GM12878 (cell line): ENCODE data around the gene SH3BP1. TPM values are rescaled to one million over a fixed set of nuclear protein-coding genes. Genes with fewer than 3 reads are reported as not detected.

Experiments
- ATAC-seq: fragments of 200-7000 bp; cut with Tn5 transposase; 3 replicates; pipeline ENCODE4 v1.9.1; 2020; ENCODE audit warnings: mild to moderate bottlenecking, moderate library complexity
- BruUV-seq: library from RNA; stranded (reverse); fragments of 400-500 nt; replicated peaks from 2 replicates; lab custom pipeline; 2021; lab: Mats Ljungman, UMichigan
- CTCF ChIA-PET: fragments of 300-600 bp; sonication (Branson Sonifier 250); formaldehyde crosslinking; extraction: SDS; loops from one replicate; lab custom pipeline; 2021; ENCODE audit warnings: inconsistent platforms; lab: Yijun Ruan, JAX
- POLR2A ChIA-PET: fragments of 350-600 bp; formaldehyde crosslinking; extraction: SDS; loops from one replicate; lab custom pipeline; 2021; ENCODE audit warnings: inconsistent platforms; lab: Charles Lee
- RAD21 ChIA-PET: fragments of 300-600 bp; sonication (Branson Sonifier 250); formaldehyde crosslinking; loops from one replicate; lab custom pipeline; 2023; ENCODE audit warnings: antibody characterized with exemption; ENCODE audit not compliant: unreplicated experiment; lab: Charles Lee
- SMC1A ChIA-PET: fragments of 300-600 bp; sonication (Branson Sonifier 250); formaldehyde crosslinking; loops from one replicate; lab custom pipeline; 2023; ENCODE audit not compliant: unreplicated experiment, uncharacterized antibody; lab: Charles Lee
- DNase-seq: peaks from one replicate; pipeline ENCODE4 v3.0.0-alpha.2; 2011; ENCODE audit warnings: low read depth, low spot score
- FAIRE-seq: peaks from 3 replicates; lab custom pipeline; 2011; peaks lifted over from hg19 to GRCh38; lab: Jason Lieb, UNC
- H2AFZ ChIP-seq: 2 replicates; pipeline ENCODE4 v1.6.0; 2011; ENCODE audit warnings: low read depth, low read length, control low read depth; ENCODE audit not compliant: control insufficient read depth
- H3K27ac ChIP-seq: 2 replicates; pipeline ENCODE4 v1.5.1; 2011; ENCODE audit warnings: control low read depth; ENCODE audit not compliant: control insufficient read depth, insufficient read depth
- H3K27me3 ChIP-seq, 2 experiments: replicated peaks in 1 of 2; 2 replicates each; pipeline versions ENCODE4 v1.6.0 to v1.6.1; 2011; ENCODE audit warnings: low read length in 1 of 2; ENCODE audit not compliant: control insufficient read depth in 2 of 2, insufficient read depth in 2 of 2
- H3K36me3 ChIP-seq, 2 experiments: 2 replicates each; pipeline ENCODE4 v1.5.1; 2011; ENCODE audit warnings: low read length in 1 of 2; ENCODE audit not compliant: control insufficient read depth in 2 of 2, insufficient read depth in 2 of 2
- H3K4me1 ChIP-seq: 2 replicates; pipeline ENCODE4 v1.6.1; 2011; ENCODE audit warnings: mild to moderate bottlenecking, low read length, moderate library complexity, mixed read lengths; ENCODE audit not compliant: control insufficient read depth, insufficient read depth
- H3K4me2 ChIP-seq: 2 replicates; pipeline ENCODE4 v1.6.0; 2011; ENCODE audit warnings: control low read depth; ENCODE audit not compliant: control insufficient read depth, insufficient read depth
- H3K4me3 ChIP-seq: fragments of 200-600 bp; sonication (generic); 2 replicates; pipeline ENCODE4 v1.5.1; 2016
- H3K79me2 ChIP-seq: 2 replicates; pipeline ENCODE4 v1.6.0; 2011; ENCODE audit warnings: low read length; ENCODE audit not compliant: control insufficient read depth, insufficient read depth
- H3K9ac ChIP-seq: 2 replicates; pipeline ENCODE4 v1.8.0; 2011; ENCODE audit warnings: low read length, control low read depth, mixed read lengths; ENCODE audit not compliant: control insufficient read depth, insufficient read depth
- H3K9me3 ChIP-seq: replicated peaks from 3 replicates; pipeline ENCODE4 v1.5.1; 2011; ENCODE audit warnings: mild to moderate bottlenecking, low read length; ENCODE audit not compliant: control insufficient read depth, insufficient read depth
- H4K20me1 ChIP-seq: 2 replicates; pipeline ENCODE4 v1.6.0; 2011; ENCODE audit not compliant: control insufficient read depth, insufficient read depth
- BCLAF1 ChIP-seq: fragments of 450-650 bp; IDR thresholded peaks from 2 replicates; pipeline ENCODE4 v1.6.1; 2017; ENCODE audit warnings: antibody characterized with exemption, mild to moderate bottlenecking, moderate library complexity
- BHLHE40 ChIP-seq, 2 experiments: fragments of 450-650 bp in 1 of 2; IDR thresholded peaks; 2 replicates each; pipeline ENCODE4 v1.6.1; 2011 to 2017; ENCODE audit warnings: low read depth in 2 of 2, borderline replicate concordance in 1 of 2, improper control_type of control experiment in 1 of 2, low read length in 1 of 2, mild to moderate bottlenecking in 1 of 2
- DPF2 ChIP-seq: fragments of 450-650 bp; IDR thresholded peaks from 2 replicates; pipeline ENCODE4 v1.6.1; 2017; ENCODE audit warnings: mild to moderate bottlenecking
- HDGF ChIP-seq: fragments of 450-650 bp; IDR thresholded peaks from 2 replicates; pipeline ENCODE4 v1.6.1; 2016; ENCODE audit warnings: antibody characterized with exemption
- IRF5 ChIP-seq: fragments of 450-650 bp; IDR thresholded peaks from 2 replicates; pipeline ENCODE4 v1.6.1; 2017; ENCODE audit warnings: borderline replicate concordance
- PAX8 ChIP-seq: fragments of 450-650 bp; IDR thresholded peaks from 2 replicates; pipeline ENCODE4 v1.6.1; 2017; ENCODE audit warnings: mild to moderate bottlenecking, moderate library complexity
- RB1 ChIP-seq: fragments of 450-650 bp; formaldehyde crosslinking; IDR thresholded peaks from 2 replicates; pipeline ENCODE4 v1.6.1; 2017; ENCODE audit warnings: mild to moderate bottlenecking, borderline replicate concordance
- TCF12 ChIP-seq: IDR thresholded peaks from 2 replicates; pipeline ENCODE4 v1.6.1; 2011; ENCODE audit warnings: low read depth, mild to moderate bottlenecking, low read length
- TCF3 ChIP-seq: IDR thresholded peaks from 2 replicates; pipeline ENCODE4 v1.6.1; 2012; ENCODE audit warnings: low read depth, mild to moderate bottlenecking, low read length, borderline replicate concordance; ENCODE audit not compliant: insufficient read depth
- USF1 ChIP-seq: IDR thresholded peaks from 2 replicates; pipeline ENCODE4 v1.6.1; 2011; ENCODE audit warnings: borderline replicate concordance, low read depth, mild to moderate bottlenecking, moderate library complexity, mixed read lengths, low read length; ENCODE audit not compliant: insufficient read depth; ENCODE audit errors: extremely low read length
- YY1 ChIP-seq: IDR thresholded peaks from 2 replicates; pipeline ENCODE4 v1.6.1; 2011; ENCODE audit warnings: low read depth, mild to moderate bottlenecking, low read length
- ZNF24 ChIP-seq: fragments of 450-650 bp; IDR thresholded peaks from 2 replicates; pipeline ENCODE4 v1.6.1; 2017; ENCODE audit warnings: antibody characterized with exemption, mild to moderate bottlenecking
- WGBS: methylation state at CpG from one replicate; pipeline ENCODE4 v1.1.6; 2016; ENCODE audit warnings: low lambda C conversion rate; ENCODE audit not compliant: insufficient replicate concordance, insufficient coverage; ENCODE audit errors: missing lambda C conversion rate; 5-methylcytosine and 5-hydroxymethylcytosine counted together
- in situ Hi-C: fragments of 300-500 bp; cut with MboI; formaldehyde crosslinking; loops from 9 replicates; pipeline ENCODE4 v1.14.3; 2018; ENCODE audit warnings: mixed read lengths
- intact Hi-C: fragments of 100-400 bp; cut with micrococcal nuclease; formaldehyde crosslinking; loops from one replicate; pipeline ENCODE4 v1.14.2; 2022; ENCODE audit not compliant: unreplicated experiment
- polyA plus RNA-seq, 11 experiments: library from polyadenylated mRNA; depleted of rRNA in 4 of 11; unstranded in 6 of 11; stranded (reverse) in 5 of 11; fragments of >200 nt; fragmentation: Nextera tagmentation in 4 of 11; fragmentation: Illumina TruSeq in 1 of 11; extraction: Ambion mirVana in 4 of 11; extraction: Trizol in 1 of 11; gene quantifications; 1 replicate in 1 of 11; 2 replicates in 10 of 11; pipeline versions ENCODE4 v1.2.1 to v1.2.3, GENCODE V29; 2011 to 2016; ENCODE audit warnings: inconsistent platforms in 2 of 11, missing spikeins in 2 of 11, low read depth in 1 of 11
- total RNA-seq, 4 experiments: library from RNA; depleted of rRNA in 3 of 4; stranded (reverse); fragments of >200 nt in 3 of 4; fragmentation: Illumina TruSeq in 1 of 4; extraction: Trizol in 1 of 4; gene quantifications; 2 replicates each; pipeline versions ENCODE4 v1.2.1 to v1.2.3, GENCODE V29; 2013 to 2021

The SH3BP1 gene
- total and polyA plus RNA-seq, 10 of the 15 experiments (the other 5 are each of a cell fraction or from before 2014, with no cell fraction given), result 0.29 to 70.5 (median 22.5) TPM

GRCh38 chr22:37618072-37618656, 21.3 kb upstream of the SH3BP1 start (continued):
- TF ChIP-seq BCLAF1 (no peak), TCF12 (peak; percentile 87), TCF3 (peak; percentile 78; the same call in 1 of the 2 replicates)

GRCh38 chr22:37618674-37619073, 20.8 kb upstream of the SH3BP1 start:
- Histone ChIP-seq H3K4me1 (peaks cover 6% of the 10 kb centered on the region), H3K9ac (no peak overlapping the region), H4K20me1 (no peaks in the 10 kb centered on the region), H3K27me3 (no peaks in the 10 kb centered on the region), H3K36me3 (peaks cover 13 to 26% of the 10 kb centered on the region in 2 experiments), H3K4me3 (no peak overlapping the region), H3K4me2 (no peak overlapping the region), H3K27ac (no peak overlapping the region; the same call in 1 of the 2 replicates), H3K79me2 (no peaks in the 10 kb centered on the region), H2AFZ (no peak overlapping the region), H3K9me3 (no peaks in the 10 kb centered on the region)
- intact Hi-C loops (no loop called here), in situ Hi-C loops (no loop called here)
- RAD21 ChIA-PET, result interaction anchor here (0.5 to 1.8 kb wide), 6 partner anchors 10 to 282 kb away, joined by 3 to 10 read pairs (median 4); partner anchors contain the start of gene GGA1
- POLR2A ChIA-PET, result interaction anchor here (0.9 to 1.2 kb wide), 5 partner anchors 9 to 63 kb away, joined by 3 to 12 read pairs (median 3); partner anchors contain the start of genes GGA1 and LGALS1
- DNase-seq (no peak), ATAC-seq (no peak), FAIRE-seq (no peak)
- CTCF ChIA-PET, result interaction anchor here (0.7 to 14.9 kb wide), 8 partner anchors 10 to 244 kb away, joined by 3 to 275 read pairs (median 6); partner anchors contain the start of genes GGA1, LGALS1, NOL12 and SH3BP1
- WGBS, result 90% methylated on average over 6 of the region's 6 CpGs
- SMC1A ChIA-PET, result interaction anchor here (1.1 to 2.0 kb wide), 2 partner anchors 11 to 57 kb away, joined by 6 to 11 read pairs; partner anchors contain the start of genes GGA1 and LGALS1
- no TSS peak for BruUV-seq
- TF ChIP-seq HDGF (no peak), BHLHE40 (IDR thresholded peaks at IDR 0.05; ENCODE audit: borderline replicate concordance in 1 of 2, low read depth in 2 of 2, low read length in 1 of 2) (no peak), DPF2 (no peak), RB1 (no peak), YY1 (no peak), USF1 (no peak), ZNF24 (no peak), PAX8 (no peak), IRF5 (no peak)
